TTC549 (cell line): ENCODE results near the gene SAFB.

Source experiments
- FAIRE-seq: peaks from 2 replicates; lab custom pipeline; 2012; peaks lifted over from hg19 to GRCh38; lab: Jason Lieb, UNC

SAFB gene

DNA sequence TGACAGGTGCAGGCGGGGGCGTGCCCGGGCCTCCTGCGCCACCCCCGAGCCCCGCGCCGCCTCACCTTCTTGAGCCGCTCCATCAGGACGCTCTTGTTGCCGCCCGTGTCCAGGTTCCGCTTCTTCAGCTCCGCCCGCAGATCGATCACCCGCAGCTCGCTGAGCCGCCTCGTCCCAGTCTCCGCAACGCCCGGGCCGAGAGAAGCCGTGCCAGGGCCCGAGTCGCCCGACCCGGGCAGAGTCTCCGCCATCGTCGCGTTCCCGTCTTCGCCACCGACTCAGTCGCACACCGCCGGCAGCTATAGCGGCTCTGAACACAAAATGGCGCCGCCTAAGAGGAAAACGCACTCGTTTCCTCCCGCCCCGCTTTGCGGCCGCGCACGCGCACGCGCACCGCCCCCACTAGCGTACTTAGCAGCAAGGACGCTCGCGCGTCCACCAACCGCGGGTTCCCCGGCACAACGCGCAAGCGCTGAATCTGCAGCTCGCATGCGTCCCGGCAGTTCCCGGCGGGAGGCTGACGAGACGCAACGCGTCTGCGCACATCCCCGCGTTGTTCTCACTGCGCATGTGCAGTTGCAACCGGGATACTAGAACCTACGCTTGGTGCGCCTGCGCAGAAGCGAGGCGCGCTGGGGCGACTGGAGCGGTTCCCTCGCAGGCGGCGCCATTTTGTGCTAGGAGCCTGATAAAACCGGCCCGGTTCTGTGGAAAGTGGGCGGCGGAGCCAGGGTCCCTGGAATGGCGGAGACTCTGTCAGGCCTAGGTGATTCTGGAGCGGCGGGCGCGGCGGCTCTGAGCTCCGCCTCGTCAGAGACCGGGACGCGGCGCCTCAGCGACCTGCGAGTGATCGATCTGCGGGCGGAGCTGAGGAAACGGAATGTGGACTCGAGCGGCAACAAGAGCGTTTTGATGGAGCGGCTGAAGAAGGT is at the start of gene SAFB, which contains the start of gene SAFB2:
Gene SAFB, plus strand, starts transcription at position 619 of the 932 bp plus-strand sequence. Its CDS starts 123 bp downstream, at position 742.
Gene SAFB2, minus strand, starts transcription at position 312 of the 932 bp plus-strand sequence. Its CDS starts 61 bp downstream, at position 251.
- peak; percentile 95 for FAIRE-seq

DNA sequence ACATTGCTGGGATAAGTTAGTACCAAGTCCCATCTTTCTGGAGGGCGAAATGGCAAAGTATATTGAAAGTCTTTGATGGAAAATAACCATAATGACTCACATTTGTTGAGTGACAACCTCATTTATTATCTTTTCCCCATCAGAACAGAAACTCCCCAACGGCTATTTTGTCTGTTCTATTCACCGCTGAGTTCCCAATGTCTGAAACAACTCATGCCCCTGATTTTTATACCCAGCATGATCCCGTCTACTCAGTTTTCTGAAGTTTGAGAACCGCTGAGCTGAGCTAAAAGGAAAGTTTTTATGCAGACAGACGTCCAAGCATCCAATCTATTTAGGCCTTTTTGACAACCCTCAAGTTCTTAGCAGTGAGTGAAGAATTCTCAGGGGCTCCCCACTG is 47.3 kb upstream of the SAFB start:
- FAIRE-seq, result no peak

DNA sequence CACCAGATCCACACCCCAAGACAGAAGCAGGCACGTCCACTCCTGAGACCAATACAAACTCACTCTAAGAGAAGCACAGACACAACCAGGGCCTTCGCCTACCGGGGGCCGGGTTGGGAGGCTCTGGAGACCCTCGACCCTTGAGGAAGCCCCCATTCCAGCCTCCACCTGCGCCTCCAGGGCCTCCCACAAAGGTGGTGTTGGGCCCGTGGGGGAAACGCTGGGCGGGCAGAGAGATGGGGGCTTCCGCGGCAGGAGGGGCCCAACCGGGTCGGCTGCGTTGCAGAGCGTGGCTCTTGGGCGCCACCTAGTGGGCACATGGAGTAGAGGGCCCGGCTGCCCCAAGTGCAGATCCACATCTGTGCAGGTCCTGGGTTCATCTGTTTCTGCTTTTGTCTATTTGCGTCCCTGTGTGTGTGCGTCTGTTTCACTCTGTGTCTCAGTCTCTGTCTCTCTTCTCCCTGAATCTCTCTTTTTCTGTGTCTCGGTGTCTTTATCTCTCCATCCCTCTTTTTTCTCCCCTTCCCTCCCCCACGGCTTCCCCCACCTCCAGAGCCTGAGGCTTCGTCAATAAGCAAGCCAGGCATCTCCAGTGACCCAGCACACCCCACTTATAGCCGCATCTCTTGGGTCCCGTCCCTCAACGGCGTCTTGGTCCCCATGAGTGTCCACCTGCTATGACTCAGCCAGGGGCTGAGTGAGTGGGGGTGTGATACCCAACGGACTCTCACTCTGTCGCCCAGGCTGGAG is 44.6 kb upstream of the SAFB start:
- peak; percentile 5 for FAIRE-seq

DNA sequence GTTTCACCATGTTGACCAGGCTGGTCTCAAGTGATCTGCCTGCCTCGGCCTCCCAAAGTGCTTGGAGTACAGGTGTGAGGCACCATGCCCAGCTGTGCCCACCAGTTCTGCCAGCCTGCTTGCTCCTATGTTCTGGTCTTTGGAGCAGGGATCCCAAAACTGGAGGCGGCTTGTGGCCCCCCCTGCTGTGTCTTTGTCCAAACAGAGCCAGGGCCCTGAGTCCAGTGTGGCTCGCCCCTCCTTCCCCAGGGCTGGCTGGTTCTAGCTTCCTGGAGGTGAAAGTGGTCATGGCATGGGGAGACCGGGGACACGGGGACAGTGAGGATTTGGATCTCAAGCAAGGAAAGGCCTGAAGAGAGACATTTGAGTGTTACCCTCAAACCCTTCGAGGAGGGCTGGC is 43.6 kb upstream of the SAFB start:
- no peak for FAIRE-seq

DNA sequence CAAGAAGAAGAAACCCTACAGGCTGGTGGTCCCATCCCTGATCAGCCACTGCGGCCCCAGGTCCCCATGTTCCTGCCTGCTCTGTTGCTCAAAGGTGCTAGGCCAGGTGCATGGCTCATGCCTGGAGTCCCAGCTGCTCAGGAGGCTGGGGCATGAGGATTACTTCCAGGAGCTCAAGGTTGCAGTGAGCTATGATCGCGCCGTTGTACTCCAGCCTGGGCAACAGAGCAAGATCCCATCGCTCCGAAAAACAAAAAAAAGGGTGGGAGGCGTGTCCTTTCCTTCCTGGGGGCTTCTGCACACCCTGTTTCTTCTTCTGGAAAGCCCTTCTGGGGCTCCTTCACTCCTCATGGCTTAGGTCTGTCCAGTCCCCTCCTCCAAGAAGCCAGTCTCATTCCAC is 43.2 kb upstream of the SAFB start:
- no peak for FAIRE-seq

DNA sequence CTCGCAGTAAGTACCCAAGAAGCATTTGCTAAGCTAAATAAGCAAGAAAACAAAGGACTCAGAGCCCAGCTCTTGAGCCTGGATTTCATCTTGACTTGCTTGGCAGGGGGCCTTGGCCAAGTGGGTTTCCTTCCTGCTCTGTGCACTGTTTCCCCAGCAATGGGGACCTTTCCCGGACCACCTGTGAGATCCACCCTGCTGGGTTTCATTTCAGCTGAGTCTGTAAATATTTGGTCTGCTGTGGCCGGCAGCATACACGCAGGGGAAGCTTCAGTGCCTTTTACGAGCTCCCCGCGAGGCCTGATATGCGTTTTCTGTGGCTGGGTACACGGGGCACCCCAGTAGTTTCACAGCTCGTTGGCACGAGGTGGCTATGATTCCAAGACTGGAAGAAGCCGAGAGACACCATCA is 42.7 kb upstream of the SAFB start:
- no peak for FAIRE-seq

DNA sequence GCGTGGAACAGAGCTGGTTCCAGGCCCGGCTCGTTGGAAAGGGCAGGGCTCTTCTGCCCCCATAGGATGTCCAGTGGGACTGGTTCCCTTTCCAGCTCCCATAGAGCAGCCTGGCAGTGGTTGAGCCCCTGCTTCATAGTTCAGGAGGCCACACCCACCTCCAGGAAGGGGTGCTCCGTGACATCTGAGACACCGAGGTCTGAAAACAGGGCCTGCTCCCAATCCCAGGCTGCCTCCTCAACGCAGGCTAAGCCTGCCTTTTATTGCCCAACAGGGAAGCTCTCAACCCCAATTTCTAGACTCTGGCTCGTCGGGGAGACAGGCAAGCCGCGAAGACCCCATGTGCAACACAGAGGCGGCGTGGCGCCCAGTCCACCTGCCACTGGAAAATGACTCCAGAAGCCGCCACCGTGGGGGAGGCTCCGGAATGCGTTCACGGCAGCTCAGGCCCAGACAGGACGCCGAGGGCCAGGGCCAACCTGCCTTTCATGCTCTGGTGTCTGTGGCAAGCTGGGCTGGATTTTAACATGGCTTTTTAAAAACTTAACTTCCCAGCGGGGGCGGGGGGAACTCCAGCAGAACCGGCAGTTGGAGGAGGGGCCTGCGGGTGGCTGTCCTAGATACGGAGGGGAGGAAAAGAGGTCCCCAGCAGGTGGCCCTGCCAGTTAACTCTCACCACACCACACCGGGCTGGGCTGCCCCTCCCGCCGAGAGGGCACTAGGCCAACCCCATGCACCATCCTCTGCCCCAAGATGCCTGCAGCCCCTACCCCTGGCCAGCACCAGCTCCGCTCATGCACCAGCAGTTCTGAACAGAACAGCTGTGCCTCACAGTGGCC is 37.2 kb upstream of the SAFB start:
- no peak for FAIRE-seq

DNA sequence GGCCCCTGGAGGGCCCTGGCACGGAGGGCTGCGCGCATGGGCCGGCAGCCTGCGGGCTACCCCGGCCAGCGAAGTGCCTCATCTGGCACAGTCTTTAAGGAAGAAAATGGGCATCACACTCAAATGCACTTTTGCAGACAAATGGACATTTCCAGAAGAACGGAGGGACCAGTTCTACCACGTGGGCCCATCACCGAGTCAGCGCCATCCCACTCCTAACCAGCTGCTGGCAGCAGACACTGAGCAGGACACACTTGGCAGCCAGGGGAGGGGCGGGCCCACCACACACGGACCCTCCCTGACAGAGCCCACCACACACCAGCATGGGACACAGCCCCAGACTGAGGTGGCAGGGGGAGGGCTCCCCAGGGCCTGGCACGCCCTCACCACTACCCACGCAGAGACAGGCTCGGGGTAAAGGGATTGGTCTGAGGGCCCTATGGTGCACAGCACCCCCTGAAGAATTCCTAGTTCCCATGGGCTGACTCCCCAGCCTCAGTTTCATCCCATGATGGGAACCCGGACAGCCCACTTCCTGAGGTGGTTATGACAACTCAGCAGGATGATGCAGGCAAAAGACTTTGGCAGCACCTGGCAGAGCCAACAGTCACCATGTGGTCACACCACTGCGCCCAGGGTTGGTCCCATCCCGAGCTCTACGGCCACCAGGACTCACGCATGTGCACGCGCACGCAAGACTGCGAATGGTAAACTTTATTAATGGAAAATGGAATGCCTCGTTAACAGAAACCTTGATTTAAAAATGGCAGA is 36.4 kb upstream of the SAFB start:
- no peak for FAIRE-seq

DNA sequence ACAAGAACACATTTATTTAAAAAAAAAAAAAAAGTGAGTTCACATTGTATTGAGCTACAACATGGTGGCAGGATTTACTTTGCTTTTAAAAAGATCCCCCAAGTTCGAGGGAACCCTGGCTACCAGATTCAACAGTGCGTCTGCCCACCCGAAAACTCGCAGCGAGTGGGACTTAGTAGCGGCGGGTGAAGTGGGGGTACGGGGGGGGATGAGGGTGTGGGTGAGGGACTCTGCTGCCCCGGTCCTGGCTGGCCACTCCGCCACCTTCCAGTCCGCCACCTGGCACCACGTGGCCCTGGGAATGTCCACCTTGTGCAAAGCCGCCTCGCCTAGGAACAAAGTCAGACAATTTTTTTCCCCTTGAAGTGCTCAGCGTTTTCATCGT is 35.8 kb upstream of the SAFB start:
- no peak for FAIRE-seq

DNA sequence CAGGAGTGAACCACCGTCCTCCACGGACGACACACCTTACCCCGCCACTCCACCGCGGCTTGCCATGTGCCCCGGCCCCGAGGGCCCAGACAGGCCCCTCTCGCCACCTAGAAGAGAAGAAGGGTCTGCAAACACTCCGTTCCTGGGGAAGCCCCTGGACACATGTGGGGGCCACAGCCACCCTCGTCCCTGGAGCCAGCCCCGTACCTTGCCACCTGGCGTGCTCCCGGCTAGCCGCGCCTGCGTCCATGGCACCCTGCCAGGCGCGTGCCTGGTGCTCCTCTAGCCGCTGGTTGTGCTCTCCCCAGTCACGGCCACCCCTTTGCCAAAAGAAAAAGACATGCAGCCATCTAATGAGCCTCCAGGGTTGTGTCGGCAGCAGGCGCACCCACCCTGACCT is 35.2 kb upstream of the SAFB start:
- no peak for FAIRE-seq

DNA sequence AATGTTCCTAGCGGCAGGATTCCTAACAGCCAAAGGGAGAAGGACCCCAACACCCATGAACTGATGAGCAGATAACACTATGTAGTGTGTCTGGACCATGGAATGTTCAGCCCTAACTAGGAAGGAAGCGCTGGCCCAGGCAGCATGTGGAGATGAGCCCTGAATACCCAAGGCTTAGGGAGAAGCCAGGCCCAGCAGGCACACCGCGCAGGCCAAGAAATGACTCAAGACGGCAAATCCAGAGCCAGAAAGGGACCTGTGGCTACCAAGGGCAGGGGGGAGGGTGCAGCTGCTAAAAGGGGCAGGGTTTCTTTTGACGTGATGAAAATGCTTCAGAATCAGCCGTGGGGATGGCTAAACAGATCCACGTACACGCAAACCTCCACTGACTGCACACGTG is 34.4 kb upstream of the SAFB start:
- FAIRE-seq, result no peak

DNA sequence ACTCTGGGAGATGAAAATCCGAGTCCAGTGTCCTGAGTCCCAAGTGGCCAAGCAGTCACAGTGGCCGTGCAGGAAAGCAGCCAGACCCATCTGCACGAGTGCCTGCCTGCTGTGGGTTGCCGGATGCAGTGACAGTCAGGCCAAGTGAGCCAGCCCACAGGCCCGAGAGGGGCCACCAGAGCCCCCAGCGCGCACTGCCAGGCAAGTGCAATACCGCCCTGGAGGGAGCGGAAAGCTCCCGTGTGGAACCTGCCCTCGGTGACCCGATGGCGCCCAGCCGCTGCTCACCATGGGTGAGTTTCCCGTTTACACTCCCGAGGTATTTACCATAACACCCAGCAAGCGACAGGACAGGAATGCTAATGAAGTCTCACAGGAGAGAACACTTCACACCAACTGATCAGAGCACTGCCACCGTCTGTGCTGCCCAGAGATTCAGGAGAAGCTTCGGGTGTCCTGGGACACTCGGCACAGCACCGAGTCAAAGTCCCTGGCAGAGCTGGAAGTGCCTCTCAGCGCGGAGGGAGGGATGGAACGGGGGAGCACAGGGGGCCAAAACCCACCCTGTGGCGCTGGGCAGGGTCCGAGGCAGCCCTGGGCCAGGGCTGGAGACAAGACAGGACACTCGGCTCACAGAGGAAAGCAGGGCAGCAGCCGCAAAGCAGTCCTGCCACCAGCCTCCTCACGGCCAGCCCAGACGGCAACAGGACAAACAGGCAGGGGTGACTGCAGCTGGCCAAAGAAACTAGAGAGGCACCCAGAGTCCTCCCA is 33.8 kb upstream of the SAFB start:
- no peak for FAIRE-seq

DNA sequence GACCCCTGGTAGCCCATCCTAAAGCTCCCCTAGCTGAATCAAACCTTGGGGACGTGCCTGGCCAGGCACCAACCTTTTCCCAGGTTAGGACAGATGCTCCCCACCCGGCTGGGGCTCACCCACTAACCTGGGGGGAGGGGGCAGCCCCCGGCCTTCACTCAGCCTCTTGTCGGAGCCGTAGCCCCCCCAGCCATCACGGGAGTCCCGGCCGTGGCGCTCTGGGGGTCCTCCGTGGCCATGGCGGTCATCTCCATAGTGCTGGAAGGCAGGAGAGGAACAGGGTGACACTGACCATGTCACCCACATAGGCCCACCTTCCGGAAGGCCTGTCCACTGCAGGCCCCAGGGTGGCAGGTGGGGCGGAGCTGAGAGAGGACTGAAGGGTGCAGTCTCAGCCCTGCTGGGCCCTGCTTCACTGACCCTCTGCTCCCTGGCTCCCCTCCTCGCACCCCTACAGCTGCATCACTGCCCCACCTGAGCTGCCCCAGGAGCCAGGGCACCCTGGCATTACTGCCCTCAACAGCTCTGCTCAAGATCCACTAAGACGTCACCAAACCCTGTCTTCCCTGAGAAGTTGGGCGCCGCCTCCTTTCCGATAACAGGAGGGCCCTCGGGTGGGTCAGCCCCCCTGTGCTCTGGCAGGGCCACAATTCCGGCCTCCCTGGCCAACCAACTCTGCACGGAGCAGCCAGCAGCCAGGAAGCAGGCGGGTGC is 32.6 kb upstream of the SAFB start:
- no peak for FAIRE-seq

DNA sequence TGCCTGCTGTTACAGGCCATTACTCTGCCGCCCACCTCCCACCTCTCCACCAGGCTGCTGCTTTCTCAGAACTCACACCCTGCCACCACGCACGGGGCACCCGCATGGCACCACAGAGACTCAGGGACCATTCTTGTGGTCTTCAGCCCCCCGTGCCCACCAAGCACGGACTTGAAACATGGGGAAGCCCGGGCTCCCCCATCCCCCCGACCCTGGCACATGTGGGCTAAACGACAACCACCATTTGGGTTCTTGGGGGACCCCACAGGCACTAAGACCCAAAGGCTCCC is 32.1 kb upstream of the SAFB start:
- FAIRE-seq, result no peak

DNA sequence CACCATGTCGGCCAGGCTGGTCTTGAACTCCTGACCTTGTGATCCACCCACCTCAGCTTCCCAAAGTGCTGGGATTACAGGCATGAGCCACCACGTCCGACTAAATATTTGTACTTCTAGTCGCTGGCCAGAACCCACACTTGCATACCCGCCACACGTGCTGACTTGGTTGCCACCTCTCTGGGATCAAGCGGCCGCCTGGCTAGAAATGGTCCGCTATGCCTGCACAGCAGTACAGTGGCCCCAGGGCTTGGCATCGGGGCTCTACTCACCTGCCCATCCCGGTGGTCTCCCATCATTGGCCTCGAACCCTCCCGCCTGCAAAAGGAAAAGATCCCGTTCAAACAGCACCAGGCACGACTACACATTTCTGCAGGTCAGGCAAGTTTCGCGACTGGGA is 31.4 kb upstream of the SAFB start:
- FAIRE-seq, result no peak

DNA sequence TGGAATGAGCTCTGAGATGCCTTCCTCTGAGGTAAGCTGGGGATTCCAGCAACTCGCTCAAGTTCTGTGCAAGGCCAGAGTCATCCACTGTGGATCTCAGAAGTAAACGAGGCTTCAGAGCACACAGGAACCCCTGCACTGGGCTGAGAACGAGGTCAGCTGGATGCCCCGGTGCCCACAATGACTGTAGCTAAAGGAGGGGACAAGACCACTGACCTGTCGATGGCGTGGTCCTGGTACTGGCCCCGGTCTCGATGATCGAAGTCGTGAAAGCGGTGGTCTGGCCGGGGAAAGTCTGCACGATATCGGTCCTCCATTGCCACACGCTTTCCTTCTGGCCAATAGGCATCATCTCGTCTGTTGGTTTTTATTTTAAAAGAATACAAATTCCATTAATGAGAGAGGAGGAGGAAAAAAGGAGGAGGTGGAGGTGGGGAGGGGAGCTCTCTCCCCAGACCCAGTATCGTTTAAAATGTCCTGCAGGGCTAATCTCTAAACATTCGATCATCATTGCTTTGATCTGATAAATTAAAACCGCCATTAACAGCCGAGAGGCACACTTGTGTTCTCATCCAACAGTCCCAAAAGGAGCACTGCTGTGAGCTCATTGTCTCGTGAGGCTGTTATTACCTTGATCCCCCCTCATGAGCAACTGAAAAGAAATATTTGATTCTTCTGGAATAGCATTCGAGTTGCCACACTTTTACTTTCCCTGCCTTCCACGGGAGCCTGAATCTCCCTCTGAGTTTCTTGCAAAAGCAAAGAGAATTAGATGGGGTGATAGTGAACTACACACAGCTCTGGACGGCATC is 30.1 kb upstream of the SAFB start:
- FAIRE-seq, result no peak

DNA sequence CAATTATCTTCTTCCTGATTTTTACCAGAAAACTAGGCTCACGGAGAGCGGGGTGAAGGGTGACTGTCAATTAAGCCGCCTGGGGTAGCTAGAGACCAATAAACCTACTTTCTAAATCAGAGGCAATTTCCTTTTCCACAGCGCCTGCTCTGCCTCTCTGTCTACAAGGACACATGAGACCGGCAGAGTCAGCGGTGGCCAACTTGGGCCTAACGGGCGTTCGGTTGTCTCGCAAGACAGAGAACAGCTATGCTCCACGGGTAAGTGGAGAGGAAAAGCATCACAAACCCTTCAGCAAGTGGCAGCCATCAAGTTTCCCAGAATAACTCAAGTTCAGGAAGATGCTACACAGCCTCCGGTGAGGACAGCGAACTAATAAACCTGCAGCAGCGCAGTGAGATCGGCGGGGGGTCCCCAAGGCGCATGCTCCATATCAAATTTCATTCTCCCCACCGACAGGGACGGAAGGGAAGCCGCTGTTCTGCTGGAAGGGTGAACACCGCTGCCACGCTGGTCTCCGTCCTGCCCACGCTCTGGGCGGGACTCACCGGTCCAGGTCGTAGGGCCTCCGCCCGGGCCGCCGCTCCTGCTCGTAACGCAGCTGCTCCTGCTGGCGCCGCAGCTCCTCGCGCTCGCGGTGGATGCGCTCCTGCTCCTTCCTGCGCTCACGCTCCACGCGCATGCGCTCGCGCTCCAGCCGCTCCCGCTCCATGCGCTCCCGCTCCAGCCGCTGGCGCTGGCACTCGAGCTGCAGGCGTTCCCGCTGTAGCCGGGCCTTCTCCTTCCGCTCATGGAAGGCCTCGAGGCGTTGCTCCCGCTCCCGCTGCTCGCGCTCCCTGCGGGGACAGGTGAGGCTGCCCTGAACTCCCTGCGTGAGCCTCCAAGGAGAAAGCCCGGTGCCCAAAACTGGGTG is 29.3 kb upstream of the SAFB start:
- FAIRE-seq, result no peak

DNA sequence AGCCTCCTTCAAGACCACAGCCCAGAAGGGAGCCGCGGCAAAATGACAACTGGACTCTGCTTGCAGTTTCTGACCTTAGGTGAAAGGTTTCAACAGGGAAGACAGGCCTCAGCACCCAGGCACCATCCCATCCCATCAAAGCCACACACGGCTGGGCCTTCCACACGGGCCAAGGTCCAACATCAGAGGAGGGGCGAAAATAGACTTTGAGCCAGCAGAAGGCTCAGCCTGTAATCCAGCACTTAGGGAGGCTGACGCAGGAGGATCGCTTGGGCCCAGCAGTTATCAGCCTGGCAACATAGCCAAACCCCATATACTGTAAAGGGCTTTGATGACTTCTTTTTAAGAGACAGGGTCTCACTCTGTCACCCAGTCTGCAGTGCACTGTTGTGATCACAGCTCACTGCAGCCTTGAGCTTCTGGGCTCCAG is 28.3 kb upstream of the SAFB start:
- no peak for FAIRE-seq
